ENCODE measurements around the gene ZNF433. TPM values are rescaled to one million over a fixed set of nuclear protein-coding genes. Genes with fewer than 3 reads are reported as not detected.
A peak's percentile ranks its signal among the peaks of the same experiment; 100 is the strongest.

The ZNF433 gene
- total RNA-seq, 4 donors from 2014 or later, result 3.6 to 8.2 (median 5.0) TPM

GRCh38 chr19:11973019-11973810, 62.3 kb downstream of the ZNF433 start:
- in situ Hi-C loops (cut with MboI; ENCODE audit: low sequenced_read_pairs in 4 of 4), result no loop called here
- Histone ChIP-seq H3K9me3 (peaks cover 0 to 13% (median 0%) of the 10 kb centered on the region in 3 donors), H3K27ac (no peak overlapping the region), H3K4me3 (no peak overlapping the region), H3K27me3 (no peaks in the 10 kb centered on the region), H3K4me1 (no peaks in the 10 kb centered on the region), H3K36me3 (peaks cover 0 to 16% of the 10 kb centered on the region in 2 donors)
- no peak for TF ChIP-seq CTCF (IDR thresholded peaks at IDR 0.05 in 4 of 5, conservative IDR thresholded peaks at IDR 0.05 in 1 of 5)
- no peak for TF ChIP-seq POLR2A (IDR thresholded peaks at IDR 0.05)
- intact Hi-C loops (cut with DNase I; ENCODE audit: low total_unique reads), result no loop called here
- DNase-seq (no peak), ATAC-seq (no peak)

GRCh38 chr19:11971041-11971440, 64.4 kb downstream of the ZNF433 start:
- in situ Hi-C loops (cut with MboI; ENCODE audit: low sequenced_read_pairs in 4 of 4), result no loop called here
- H3K27ac ChIP-seq, result no peak overlapping the region
- intact Hi-C loops (cut with DNase I; ENCODE audit: low total_unique reads), result no loop called here
- no peaks in the 10 kb centered on the region for H3K36me3 ChIP-seq
- no peak overlapping the region for H3K4me3 ChIP-seq
- ATAC-seq, result no peak
- no peaks in the 10 kb centered on the region for H3K4me1 ChIP-seq
- no peaks in the 10 kb centered on the region for H3K27me3 ChIP-seq
- TF ChIP-seq CTCF (IDR thresholded peaks at IDR 0.05 in 4 of 5, conservative IDR thresholded peaks at IDR 0.05 in 1 of 5) (no peak), POLR2A (IDR thresholded peaks at IDR 0.05) (no peak)
- no peaks in the 10 kb centered on the region for H3K9me3 ChIP-seq
- no peak for DNase-seq

- ATAC-seq, result no peak
- no peak for TF ChIP-seq POLR2A (IDR thresholded peaks at IDR 0.05)
- no peak for TF ChIP-seq CTCF (IDR thresholded peaks at IDR 0.05 in 4 of 5, conservative IDR thresholded peaks at IDR 0.05 in 1 of 5)
- no peaks in the 10 kb centered on the region for H3K27me3 ChIP-seq
- H3K4me1 ChIP-seq, result peaks cover 4% of the 10 kb centered on the region in 2 donors
- intact Hi-C loops (cut with DNase I; ENCODE audit: low total_unique reads), result no loop called here
- in situ Hi-C loops (cut with MboI; ENCODE audit: low sequenced_read_pairs in 4 of 4), result no loop called here
- no peak overlapping the region for H3K4me3 ChIP-seq
- H3K9me3 ChIP-seq, result no peaks in the 10 kb centered on the region
- H3K36me3 ChIP-seq, result no peaks in the 10 kb centered on the region
- DNase-seq, result no peak
- no peak overlapping the region for H3K27ac ChIP-seq
These were observed 65.3 kb downstream of the ZNF433 start for GRCh38 chr19:11970174-11970573.

GRCh38 chr19:11964858-11965645, 70.4 kb downstream of the ZNF433 start, which contains the start of gene ZNF763:
TSS of gene ZNF763 (plus strand) at chr19:11965040. CDS start at chr19:11965209, 169 bp downstream.
- intact Hi-C loops (cut with DNase I; ENCODE audit: low total_unique reads), result loop anchor here (1.0 to 2.0 kb wide), 4 partner anchors 23 to 176 kb away; partner anchors contain the start of genes ZNF700 and ZNF844
- in situ Hi-C loops (cut with MboI; ENCODE audit: low sequenced_read_pairs in 4 of 4), result no loop called here
- Histone ChIP-seq H3K27me3 (no peaks in the 10 kb centered on the region), H3K9me3 (no peaks in the 10 kb centered on the region), H3K27ac (peak within 1 kb of the TSS; percentile 78 to 88 (median 86)), H3K36me3 (no peaks in the 10 kb centered on the region), H3K4me1 (peaks cover 11 to 15% of the 10 kb centered on the region in 2 donors), H3K4me3 (peak within 1 kb of the TSS; percentile 67 to 88 (median 76))
- peak; percentile 96 to 98 for ATAC-seq
- TF ChIP-seq POLR2A (IDR thresholded peaks at IDR 0.05), result peak; percentile 28 to 56
- TF ChIP-seq CTCF (IDR thresholded peaks at IDR 0.05 in 4 of 5, conservative IDR thresholded peaks at IDR 0.05 in 1 of 5), result no peak
- DNase-seq, result peak; percentile 81 to 89

Other genes starting within 250 kb of the ZNF433 start
- gene ZNF491, start 237.2 kb downstream of the ZNF433 start, total RNA-seq, result 1 to 10 TPM in 3 of 4 donors, under 1 TPM in 1; 0.92 to 1.8 (median 1.4) TPM
- 1 to 10 TPM; 2.5 to 5.5 (median 4.2) TPM for gene ZNF440, start 221.4 kb downstream of the ZNF433 start, total RNA-seq
- under 1 TPM in 3 of 4 donors, not detected in 1; 0.42 to 0.68 (median 0.46) TPM for gene ZNF439, start 187.0 kb downstream of the ZNF433 start, total RNA-seq
- gene ZNF69, start 147.9 kb downstream of the ZNF433 start, total RNA-seq, result 1 to 10 TPM in 3 of 4 donors, under 1 TPM in 1; 0.22 to 2.8 (median 1.8) TPM
- 1 to 10 TPM; 1.3 to 5.8 (median 4.0) TPM for gene ZNF700, start 110.6 kb downstream of the ZNF433 start, total RNA-seq
- gene ZNF763, start 70.6 kb downstream of the ZNF433 start, total RNA-seq, result under 1 TPM; 0.46 to 0.80 (median 0.54) TPM
- gene ZNF878, start 17.3 kb upstream of the ZNF433 start, total RNA-seq, result not detected
- 1 to 10 TPM; 2.2 to 5.7 (median 4.9) TPM for gene ZNF844, start 29.1 kb upstream of the ZNF433 start, total RNA-seq
- under 1 TPM in 3 of 4 donors, not detected in 1; 0.29 to 0.78 (median 0.41) TPM for gene ZNF20, start 104.7 kb upstream of the ZNF433 start, total RNA-seq
- gene ZNF625, start 121.1 kb upstream of the ZNF433 start, total RNA-seq, result 1 to 10 TPM in 1 of 4 donors, under 1 TPM in 3; 0.22 to 1.4 (median 0.50) TPM
- gene ZNF136, start 127.4 kb upstream of the ZNF433 start, total RNA-seq, result 1 to 10 TPM; 1.4 to 2.2 (median 1.8) TPM

Data from gastrocnemius medialis (tissue), 4 donors.